DND-41 (cell line): ENCODE measurements around the gene TMEM191C.
"Not testable (repeated sequence)": the region's sequence is repeated elsewhere in the genome, so short reads cannot be mapped to it uniquely, and the experiment has no call there.

Experiments
- ATAC-seq: fragments of 200-7000 bp; cut with Tn5 transposase; 3 replicates; pipeline ENCODE4 v1.9.1; 2021; ENCODE audit warnings: low read depth; ENCODE audit not compliant: insufficient read depth
- DNase-seq: peaks from one replicate; pipeline ENCODE4 v3.0.0-alpha.2; 2020
- H2AFZ ChIP-seq: 2 replicates; pipeline ENCODE4 v1.6.0; 2012; ENCODE audit warnings: low read depth, low read length
- H3K27ac ChIP-seq: 2 replicates; pipeline ENCODE4 v1.5.1; 2012; ENCODE audit warnings: low read length, inconsistent platforms
- H3K27me3 ChIP-seq: fragments of 200-600 bp; sonication (generic); 2 replicates; pipeline ENCODE4 v1.6.0; 2012; ENCODE audit warnings: low read length, mild to moderate bottlenecking, inconsistent platforms; ENCODE audit not compliant: insufficient read depth, poor library complexity
- H3K36me3 ChIP-seq: 2 replicates; pipeline ENCODE4 v1.5.1; 2012; ENCODE audit warnings: low read length, inconsistent platforms; ENCODE audit not compliant: insufficient read depth
- H3K4me1 ChIP-seq: 2 replicates; pipeline ENCODE4 v1.5.1; 2012; ENCODE audit warnings: mild to moderate bottlenecking, low read length; ENCODE audit not compliant: insufficient read depth
- H3K4me2 ChIP-seq: 2 replicates; pipeline ENCODE4 v1.6.0; 2012; ENCODE audit warnings: mild to moderate bottlenecking, moderate library complexity, low read length, inconsistent platforms; ENCODE audit not compliant: insufficient read depth
- H3K4me3 ChIP-seq, 2 experiments: fragments of 200-600 bp in 1 of 2; shearing (Covaris generic) in 1 of 2; 2 replicates each; pipeline ENCODE4 v1.5.1; 2012 to 2016; ENCODE audit warnings: inconsistent platforms in 2 of 2, low read length in 2 of 2, mild to moderate bottlenecking in 2 of 2, low read depth in 1 of 2, moderate library complexity in 1 of 2
- H3K79me2 ChIP-seq: 2 replicates; pipeline ENCODE4 v1.6.0; 2012; ENCODE audit warnings: low read length, inconsistent platforms; ENCODE audit not compliant: insufficient read depth
- H3K9ac ChIP-seq: 2 replicates; pipeline ENCODE4 v1.6.0; 2012; ENCODE audit warnings: low read depth, mild to moderate bottlenecking, inconsistent platforms, low read length, moderate library complexity
- H3K9me3 ChIP-seq: 2 replicates; pipeline ENCODE4 v1.5.1; 2012; ENCODE audit warnings: low read length, moderate library complexity, mild to moderate bottlenecking, inconsistent platforms; ENCODE audit not compliant: insufficient read depth, severe bottlenecking
- H4K20me1 ChIP-seq: 2 replicates; pipeline ENCODE4 v1.6.0; 2012; ENCODE audit warnings: low read length; ENCODE audit not compliant: insufficient read depth

TMEM191C gene

GRCh38 chr22:21472984-21473383 lies 5.8 kb downstream of the TMEM191C start:
- not testable (repeated sequence) for H3K4me2 ChIP-seq, H4K20me1 ChIP-seq, ATAC-seq, H3K9me3 ChIP-seq, H3K27me3 ChIP-seq, H3K4me3 ChIP-seq, H3K4me1 ChIP-seq, H3K36me3 ChIP-seq, H3K9ac ChIP-seq, H3K27ac ChIP-seq, H2AFZ ChIP-seq, H3K79me2 ChIP-seq, DNase-seq

- not testable (repeated sequence) for H3K27me3 ChIP-seq, H4K20me1 ChIP-seq, H3K4me1 ChIP-seq, H3K9ac ChIP-seq, H3K27ac ChIP-seq, H2AFZ ChIP-seq, H3K9me3 ChIP-seq, H3K36me3 ChIP-seq, H3K4me3 ChIP-seq, H3K79me2 ChIP-seq, ATAC-seq, H3K4me2 ChIP-seq, DNase-seq
Measured at GRCh38 chr22:21473664-21474063, 6.5 kb downstream of the TMEM191C start.

- not testable (repeated sequence) for DNase-seq, H3K27me3 ChIP-seq, H3K9me3 ChIP-seq, H3K79me2 ChIP-seq, H3K4me1 ChIP-seq, H3K27ac ChIP-seq, ATAC-seq, H3K9ac ChIP-seq, H4K20me1 ChIP-seq, H2AFZ ChIP-seq, H3K36me3 ChIP-seq, H3K4me3 ChIP-seq, H3K4me2 ChIP-seq
Measured at GRCh38 chr22:21484039-21484438, 16.9 kb downstream of the TMEM191C start.

GRCh38 chr22:21487723-21488122 lies 20.5 kb downstream of the TMEM191C start:
- ATAC-seq = not testable (repeated sequence)

GRCh38 chr22:21489149-21489680 lies 22.0 kb downstream of the TMEM191C start:
- H3K27ac ChIP-seq, H3K9me3 ChIP-seq, H3K27me3 ChIP-seq, ATAC-seq, H4K20me1 ChIP-seq, H3K9ac ChIP-seq, H3K4me3 ChIP-seq, H3K4me2 ChIP-seq, DNase-seq, H2AFZ ChIP-seq, H3K79me2 ChIP-seq, H3K36me3 ChIP-seq, H3K4me1 ChIP-seq: not testable (repeated sequence)

More at GRCh38 chr22:21487723-21488122, 20.5 kb downstream of the TMEM191C start:
- DNase-seq, H4K20me1 ChIP-seq, H3K9me3 ChIP-seq, H3K9ac ChIP-seq, H3K36me3 ChIP-seq, H3K4me3 ChIP-seq, H3K4me1 ChIP-seq, H3K27ac ChIP-seq, H3K27me3 ChIP-seq, H3K79me2 ChIP-seq, H3K4me2 ChIP-seq, H2AFZ ChIP-seq: not testable (repeated sequence)

GRCh38 chr22:21490556-21490955 lies 23.4 kb downstream of the TMEM191C start:
- not testable (repeated sequence) for H3K79me2 ChIP-seq, H3K9ac ChIP-seq, H3K36me3 ChIP-seq, H3K27ac ChIP-seq, ATAC-seq, DNase-seq, H3K4me1 ChIP-seq, H3K9me3 ChIP-seq, H3K4me3 ChIP-seq, H3K27me3 ChIP-seq, H4K20me1 ChIP-seq, H2AFZ ChIP-seq, H3K4me2 ChIP-seq

GRCh38 chr22:21492271-21492670 lies 25.1 kb downstream of the TMEM191C start:
- DNase-seq, H3K9me3 ChIP-seq, H2AFZ ChIP-seq, H3K27ac ChIP-seq, H3K4me1 ChIP-seq, H3K4me3 ChIP-seq, ATAC-seq, H4K20me1 ChIP-seq, H3K9ac ChIP-seq, H3K4me2 ChIP-seq, H3K79me2 ChIP-seq, H3K36me3 ChIP-seq, H3K27me3 ChIP-seq: not testable (repeated sequence)

- not testable (repeated sequence) for H3K27me3 ChIP-seq, ATAC-seq, H3K4me2 ChIP-seq, DNase-seq, H3K9me3 ChIP-seq, H3K27ac ChIP-seq, H3K36me3 ChIP-seq, H3K9ac ChIP-seq, H3K4me1 ChIP-seq, H4K20me1 ChIP-seq, H2AFZ ChIP-seq, H3K79me2 ChIP-seq, H3K4me3 ChIP-seq
Measured at GRCh38 chr22:21493789-21494782, 26.9 kb downstream of the TMEM191C start.
